ENCODE results near the gene DOCK2. TPM values are rescaled to one million over a fixed set of nuclear protein-coding genes. Genes with fewer than 3 reads are reported as not detected.

The DOCK2 gene
- total RNA-seq, 2 donors from 2014 or later: 32.1 to 40.3 TPM

- Histone ChIP-seq H3K4me3 (peak overlapping the region; percentile 69), H3K27me3 (replicated peaks; ENCODE audit: insufficient read depth) (no peaks in the 10 kb centered on the region), H3K36me3 (no peaks in the 10 kb centered on the region), H3K9me3 (no peaks in the 10 kb centered on the region), H3K27ac (peak overlapping the region in 1 of 2 donors; percentile 34), H3K4me1 (ENCODE audit: control insufficient read depth in 1 of 2, low read depth in 2 of 2) (no peaks in the 10 kb centered on the region)
- TF ChIP-seq CTCF (IDR thresholded peaks at IDR 0.05): no peak
- DNase-seq (ENCODE audit: low spot score) (no peak), ATAC-seq (ENCODE audit: insufficient number of reproducible peaks, low FRiP score, low read depth) (no peak)
These were observed 494 bp upstream of the DOCK2 start for GRCh38 chr5:169636477-169637084.

DNA sequence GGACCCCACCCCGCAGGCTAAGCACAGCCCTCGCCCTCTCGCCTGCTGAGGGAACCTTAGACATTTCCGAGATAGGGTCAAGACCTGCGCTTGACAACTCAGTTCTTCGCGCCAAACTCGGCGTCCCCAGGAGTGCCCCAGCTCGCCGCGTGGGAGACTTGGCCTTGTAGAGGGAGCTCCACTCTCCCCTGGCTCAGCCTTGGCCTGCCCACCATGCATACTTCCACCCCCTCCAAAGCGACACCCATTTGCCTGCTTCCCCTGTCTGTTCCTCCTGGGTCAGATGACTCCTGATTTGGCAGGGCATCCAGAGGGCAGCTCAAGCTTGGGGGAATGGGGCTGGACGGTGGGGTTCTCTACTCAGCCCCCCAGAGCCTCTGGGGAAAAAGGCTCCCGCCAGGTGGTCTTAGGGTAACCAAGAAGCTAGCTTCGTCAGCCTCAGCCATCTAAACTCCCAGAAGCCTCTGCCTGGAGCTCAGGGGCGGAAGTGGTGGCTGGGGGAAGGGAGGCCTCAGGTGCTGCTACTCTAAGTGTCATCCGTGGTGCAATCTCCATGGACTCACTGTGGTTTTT, 560 bp downstream of the DOCK2 start:
- DNase-seq (ENCODE audit: low spot score) (no peak), ATAC-seq (ENCODE audit: insufficient number of reproducible peaks, low FRiP score, low read depth) (no peak)
- Histone ChIP-seq H3K9me3 (no peaks in the 10 kb centered on the region), H3K27ac (peak overlapping the region in 1 of 2 donors; percentile 34), H3K27me3 (replicated peaks; ENCODE audit: insufficient read depth) (no peaks in the 10 kb centered on the region), H3K4me3 (peak overlapping the region; percentile 69), H3K4me1 (ENCODE audit: control insufficient read depth in 1 of 2, low read depth in 2 of 2) (no peaks in the 10 kb centered on the region), H3K36me3 (no peaks in the 10 kb centered on the region)
- TF ChIP-seq CTCF (IDR thresholded peaks at IDR 0.05): no peak

- H3K27me3 ChIP-seq (replicated peaks; ENCODE audit: insufficient read depth): no peaks in the 10 kb centered on the region
- H3K4me1 ChIP-seq (ENCODE audit: control insufficient read depth in 1 of 2, low read depth in 2 of 2): no peaks in the 10 kb centered on the region
- H3K4me3 ChIP-seq: no peak overlapping the region
- H3K27ac ChIP-seq: no peak overlapping the region
- ATAC-seq (ENCODE audit: insufficient number of reproducible peaks, low FRiP score, low read depth): no peak
- no peaks in the 10 kb centered on the region for H3K36me3 ChIP-seq
- TF ChIP-seq CTCF (IDR thresholded peaks at IDR 0.05): no peak
- DNase-seq (ENCODE audit: low spot score): no peak
- H3K9me3 ChIP-seq: no peaks in the 10 kb centered on the region
These were observed 4.2 kb downstream of the DOCK2 start for GRCh38 chr5:169641253-169641652.

- Histone ChIP-seq H3K9me3 (no peaks in the 10 kb centered on the region), H3K4me1 (ENCODE audit: control insufficient read depth in 1 of 2, low read depth in 2 of 2) (peaks cover 6 to 11% of the 10 kb centered on the region in 2 donors), H3K36me3 (no peaks in the 10 kb centered on the region), H3K4me3 (no peak overlapping the region), H3K27me3 (replicated peaks; ENCODE audit: insufficient read depth) (no peaks in the 10 kb centered on the region), H3K27ac (no peak overlapping the region)
- ATAC-seq (ENCODE audit: insufficient number of reproducible peaks, low FRiP score, low read depth): no peak
- no peak for TF ChIP-seq CTCF (IDR thresholded peaks at IDR 0.05)
- no peak for DNase-seq (ENCODE audit: low spot score)
These were observed 9.8 kb downstream of the DOCK2 start for GRCh38 chr5:169646856-169647255.

DNA sequence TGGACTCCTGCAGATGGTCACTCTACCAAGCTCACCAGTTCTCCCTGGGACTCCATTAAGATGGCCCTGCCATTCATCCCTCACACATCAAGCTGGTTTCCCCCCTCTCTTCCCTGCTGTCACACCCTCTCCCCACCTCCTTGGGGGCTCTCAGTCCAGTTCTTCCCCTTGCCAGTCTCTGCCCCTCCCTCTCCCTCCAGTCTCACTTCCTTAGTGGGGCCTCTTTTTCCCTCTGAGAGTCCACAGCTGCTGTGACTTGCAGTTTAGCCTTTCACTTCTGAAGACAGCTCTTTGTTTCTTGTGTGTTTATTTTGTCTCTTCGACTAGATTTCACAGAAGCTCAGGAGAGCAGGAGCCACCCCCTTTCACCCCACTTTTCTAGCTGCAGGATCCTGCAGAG, 10.5 kb downstream of the DOCK2 start:
- Histone ChIP-seq H3K27me3 (replicated peaks; ENCODE audit: insufficient read depth) (no peaks in the 10 kb centered on the region), H3K4me1 (ENCODE audit: control insufficient read depth in 1 of 2, low read depth in 2 of 2) (peaks cover 6 to 17% of the 10 kb centered on the region in 2 donors), H3K9me3 (no peaks in the 10 kb centered on the region), H3K4me3 (no peak overlapping the region), H3K36me3 (no peaks in the 10 kb centered on the region), H3K27ac (no peak overlapping the region)
- ATAC-seq (ENCODE audit: insufficient number of reproducible peaks, low FRiP score, low read depth) (no peak), DNase-seq (ENCODE audit: low spot score) (no peak)
- no peak for TF ChIP-seq CTCF (IDR thresholded peaks at IDR 0.05)
